ENCODE measurements around the gene TMEM175.

The TMEM175 gene

DNA sequence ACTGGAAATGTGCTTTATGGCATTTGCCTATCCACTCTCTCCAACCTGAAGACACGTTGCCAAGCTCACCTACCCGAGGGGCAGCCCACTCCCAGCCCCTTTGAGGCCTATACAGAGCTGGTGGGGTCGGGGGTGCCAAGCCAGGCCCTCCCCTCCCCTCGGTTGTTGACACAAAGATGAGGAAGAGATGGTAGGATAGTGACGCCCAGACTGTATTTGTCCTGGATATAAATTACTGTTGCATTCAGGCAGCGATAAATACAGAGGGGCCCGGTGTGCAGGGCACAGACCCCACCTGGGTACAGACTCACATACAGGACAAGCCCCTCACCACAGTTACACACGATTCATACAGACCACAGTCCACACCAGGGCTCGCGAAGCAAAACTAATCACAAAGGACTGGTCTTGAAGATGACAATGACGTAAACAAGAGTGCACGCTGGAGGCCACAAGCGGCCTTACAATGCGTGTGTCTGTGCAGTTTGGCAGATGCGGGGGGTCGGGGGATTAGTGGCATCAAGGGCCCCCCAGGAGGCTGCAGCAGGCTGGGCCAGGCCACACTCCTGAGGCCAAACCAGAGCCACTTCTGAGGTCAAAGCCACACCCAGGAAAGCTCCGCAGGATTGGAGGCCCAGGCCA, 26.6 kb downstream of the TMEM175 start:
- peak in 1 of 56 donors; percentile 26 for DNase-seq

DNA sequence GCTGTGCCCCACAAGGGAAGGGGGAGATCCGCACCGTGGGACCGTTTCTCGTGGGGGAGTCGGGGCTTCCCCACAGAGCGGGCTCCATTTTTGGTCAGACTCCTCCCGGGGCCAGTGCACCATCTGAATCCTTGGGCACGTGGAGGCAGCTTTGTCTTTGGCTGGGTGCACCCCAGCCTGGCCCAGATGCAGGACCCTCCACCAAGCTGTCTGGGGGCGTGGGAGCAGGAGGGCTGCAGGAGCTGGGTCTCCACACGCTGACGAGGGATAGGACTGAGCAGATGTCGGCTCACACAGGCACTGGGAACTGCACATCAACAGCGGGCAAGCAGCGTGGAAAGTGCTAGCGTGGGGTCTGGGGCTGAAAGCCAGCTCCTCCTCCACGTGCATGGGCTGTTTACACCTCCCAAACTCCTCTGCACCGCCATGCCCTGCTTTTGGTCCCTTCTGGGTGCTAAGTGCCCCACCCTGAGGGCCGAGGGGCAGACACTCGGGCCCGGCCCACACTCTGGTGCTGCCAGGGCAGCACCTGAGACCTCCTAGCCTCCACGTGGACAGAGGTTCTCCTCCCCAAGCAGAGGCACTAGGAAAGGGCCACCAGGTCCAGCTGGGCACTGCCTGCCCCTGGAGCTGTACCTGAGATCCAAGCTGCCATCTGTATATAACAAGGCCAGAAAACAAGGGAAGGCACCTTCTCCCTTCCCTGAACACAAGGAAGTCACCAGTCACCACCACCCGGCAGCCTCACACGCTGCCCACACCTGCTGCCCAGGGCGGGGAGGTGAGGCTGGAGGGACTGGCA, 27.3 kb downstream of the TMEM175 start:
- DNase-seq, result peak in 1 of 56 donors; percentile 16

GRCh38 chr4:960140-960635, 27.9 kb downstream of the TMEM175 start:
- no peak for DNase-seq

- no peak for DNase-seq
These were observed 28.5 kb downstream of the TMEM175 start for GRCh38 chr4:960636-961350.

GRCh38 chr4:961351-962230, 29.3 kb downstream of the TMEM175 start:
- DNase-seq, result no peak

DNA sequence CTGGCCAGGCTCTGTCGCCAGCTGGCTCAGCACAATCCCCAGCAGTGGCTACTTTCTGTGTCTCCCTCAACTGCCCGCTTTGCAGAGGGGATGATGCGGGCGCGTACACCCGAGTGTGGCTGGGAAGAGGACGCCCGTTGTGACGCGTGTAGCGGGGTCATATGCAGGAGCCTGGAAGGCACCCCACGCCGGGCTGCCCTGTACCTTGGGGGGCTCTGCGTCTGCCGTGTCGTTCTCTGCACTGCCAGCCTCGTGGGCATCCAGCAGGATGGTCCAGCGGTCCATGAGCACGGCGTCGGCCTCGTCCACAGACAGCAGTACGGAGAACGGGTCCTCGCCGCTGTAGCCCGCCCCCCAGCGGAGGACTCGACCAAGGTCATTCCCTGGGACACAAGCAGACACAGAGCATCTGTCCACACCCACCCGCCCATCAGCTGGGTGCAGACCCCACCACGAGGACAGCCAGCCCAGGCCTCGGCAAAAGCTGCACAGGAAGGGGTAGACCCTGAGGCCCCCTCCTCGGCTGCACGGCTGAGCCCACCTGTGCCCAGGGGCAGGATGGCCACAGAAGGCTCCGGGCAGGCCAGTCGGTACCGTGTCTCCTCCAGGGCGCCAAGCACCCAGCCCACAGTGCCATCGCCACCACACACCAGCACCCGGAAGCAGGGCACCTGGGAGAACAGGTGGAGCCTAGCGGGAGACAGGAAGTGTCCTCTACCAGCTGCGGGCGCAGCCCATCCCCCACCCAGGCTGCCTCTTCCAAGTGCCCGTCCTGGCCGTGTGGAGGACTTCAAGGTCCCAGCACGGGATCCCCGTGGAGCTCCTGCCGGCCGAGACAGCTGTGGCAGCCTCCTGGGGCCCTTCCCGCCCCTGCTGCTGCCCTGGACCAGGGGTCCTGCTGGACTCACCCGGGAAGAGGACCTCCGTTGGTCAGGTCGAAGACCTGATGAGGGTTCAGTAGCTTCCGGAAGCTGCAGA, 30.3 kb downstream of the TMEM175 start:
- DNase-seq, result no peak

- DNase-seq, result no peak
These were observed 31.3 kb downstream of the TMEM175 start for GRCh38 chr4:963276-964225.

- no peak for DNase-seq
These were observed 32.2 kb downstream of the TMEM175 start for GRCh38 chr4:964346-965025.

GRCh38 chr4:965048-965765, 32.9 kb downstream of the TMEM175 start:
- no peak for DNase-seq

GRCh38 chr4:965766-966134, 33.5 kb downstream of the TMEM175 start:
- DNase-seq, result no peak

DNA sequence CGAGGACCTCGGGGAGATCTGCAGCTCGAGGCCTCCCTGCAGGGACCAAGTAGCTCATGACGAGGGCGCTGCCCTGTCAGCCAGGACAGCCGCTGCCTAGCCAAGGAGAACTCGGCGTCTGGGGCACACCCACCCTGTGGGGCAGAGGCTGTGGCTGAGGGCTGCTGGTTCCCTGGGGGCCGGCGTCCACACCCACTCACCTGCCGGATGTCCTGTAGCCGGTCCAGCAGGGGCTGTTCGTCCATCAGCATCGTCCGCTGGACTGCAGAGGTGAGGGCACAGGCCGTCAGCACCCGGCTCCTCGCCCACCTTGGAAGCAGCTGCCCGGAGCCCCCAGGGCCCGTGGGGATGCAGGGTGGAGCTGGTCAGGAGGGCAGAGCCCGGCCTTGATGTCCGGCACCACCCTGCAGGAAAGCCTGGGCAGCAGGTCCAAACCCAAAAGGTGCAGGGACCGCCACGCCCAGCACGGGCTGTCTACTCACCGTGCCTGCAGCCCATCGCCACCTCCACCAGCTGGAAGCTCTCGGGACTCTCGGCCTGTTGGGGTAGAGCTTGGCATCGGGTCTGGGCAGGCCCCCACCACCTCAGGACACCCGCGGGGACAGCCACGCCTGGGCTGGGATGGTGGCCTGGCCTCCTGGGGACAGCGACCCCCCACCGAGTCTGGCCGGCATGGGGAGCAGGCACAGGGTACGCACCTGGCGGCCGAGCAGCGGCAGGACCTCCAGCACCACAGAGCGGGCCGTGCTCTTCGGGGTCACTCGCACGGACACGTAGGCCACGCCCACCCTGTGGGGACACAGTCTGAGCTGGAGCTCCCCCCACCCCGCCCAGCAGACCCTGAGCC, 34.2 kb downstream of the TMEM175 start:
- no peak for DNase-seq

DNA sequence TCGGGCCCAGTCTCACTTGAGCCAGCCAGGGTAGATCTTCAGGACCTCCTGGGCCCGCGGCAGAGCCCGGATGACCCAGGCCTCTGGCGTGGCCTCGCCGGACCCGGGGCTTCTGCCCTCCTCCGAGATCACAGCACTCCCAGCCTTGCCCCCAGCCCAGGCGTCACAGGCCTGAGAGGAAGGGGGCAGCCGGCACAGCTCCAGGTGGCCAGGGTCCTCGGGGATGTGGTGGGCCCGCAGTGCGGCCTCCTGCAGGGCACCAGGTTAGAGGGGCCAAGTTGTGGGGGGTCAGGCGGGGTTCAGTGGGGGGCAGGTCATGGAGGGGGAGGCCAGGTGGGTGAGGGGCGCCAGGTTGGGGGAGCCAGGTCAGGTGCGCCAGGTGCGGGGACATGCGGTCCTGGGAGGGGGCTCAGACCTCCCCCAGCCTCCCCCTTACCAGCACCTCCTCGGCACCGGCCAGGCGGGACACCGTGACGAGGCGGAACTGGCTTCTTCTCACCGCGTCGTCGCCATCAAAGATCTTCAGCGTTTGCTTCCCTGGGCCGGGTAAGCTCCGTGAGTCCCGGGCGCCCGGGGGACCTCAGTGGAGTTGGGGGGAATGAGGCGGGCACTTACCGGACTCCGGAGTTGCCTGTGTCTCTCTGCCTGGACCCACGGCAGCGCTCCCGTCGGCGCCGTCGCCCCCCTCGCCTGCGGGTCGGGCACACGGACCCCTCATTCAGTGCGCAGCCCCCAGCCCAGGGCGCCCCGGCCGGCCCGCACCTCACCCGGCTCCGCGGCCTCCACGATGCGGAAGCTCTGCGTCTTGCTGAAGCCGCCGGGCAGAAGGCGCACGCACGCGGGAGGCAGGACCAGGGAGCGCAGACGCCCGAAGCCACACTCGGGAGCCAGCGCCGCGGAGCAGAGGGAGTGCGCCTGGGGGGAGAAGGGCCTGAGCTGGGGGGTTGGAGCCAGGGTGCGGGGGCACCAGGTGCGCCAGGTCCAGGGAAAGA, 35.1 kb downstream of the TMEM175 start:
- no peak for DNase-seq

- DNase-seq, result no peak
These were observed 36.0 kb downstream of the TMEM175 start for GRCh38 chr4:968221-968620.

DNA sequence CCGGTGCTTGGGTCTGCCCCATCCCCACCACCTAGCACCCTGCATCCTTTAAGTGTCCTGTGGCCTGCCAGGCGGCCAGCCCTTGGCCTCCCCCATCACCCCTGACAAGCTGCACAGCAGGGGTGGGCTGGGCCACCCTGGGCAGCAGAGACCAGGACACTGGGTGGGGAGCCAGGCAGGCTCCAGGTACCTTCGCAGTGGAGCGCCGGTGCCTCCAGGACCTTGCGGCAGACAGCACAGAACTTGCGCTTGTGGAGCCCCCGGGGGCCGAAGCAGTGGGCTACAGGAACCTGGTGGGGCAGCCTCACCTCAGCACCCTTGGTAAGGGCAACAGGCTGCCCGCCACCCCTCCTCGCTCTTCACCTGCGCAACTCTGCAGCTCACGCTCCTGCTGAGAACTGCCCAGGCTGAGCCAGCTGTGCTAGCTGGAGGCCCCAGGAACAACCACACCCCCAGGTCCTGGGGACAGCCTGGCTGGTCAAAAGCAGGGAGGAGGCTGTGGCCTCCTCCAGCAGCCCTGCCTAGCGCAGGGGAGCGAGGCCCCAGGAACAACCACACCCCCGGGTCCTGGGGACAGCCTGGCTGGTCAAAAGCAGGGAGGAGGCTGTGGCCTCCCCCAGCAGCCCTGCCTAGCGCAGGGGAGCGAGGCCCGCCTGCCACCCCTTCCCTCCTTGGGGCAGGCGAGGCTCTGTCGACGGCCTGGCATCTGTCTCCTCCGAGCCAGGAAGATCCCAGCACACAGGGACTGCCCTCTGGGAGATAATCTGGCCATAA, 36.5 kb downstream of the TMEM175 start:
- DNase-seq, result no peak
